K562 (cell line): ENCODE measurements around the gene TAS2R38. TPM values are rescaled to one million over a fixed set of nuclear protein-coding genes. Genes with fewer than 3 reads are reported as not detected.

Experiments
- ATAC-seq: fragments of 200-7000 bp; cut with Tn5 transposase; 3 replicates; pipeline ENCODE4 v1.9.1; 2020; ENCODE audit warnings: moderate library complexity
- BruUV-seq: library from RNA; stranded (reverse); fragments of 400-500 nt; replicated peaks from 2 replicates; lab custom pipeline; 2021; lab: Mats Ljungman, UMichigan
- CTCF ChIA-PET: fragments of 300-600 bp; formaldehyde crosslinking; extraction: SDS; loops from one replicate; lab custom pipeline; 2021; ENCODE audit warnings: low intra/inter-chr PET ratio; lab: Yijun Ruan, JAX
- POLR2A ChIA-PET: fragments of 300-600, 350-650 bp; sonication (Branson Sonifier 250); formaldehyde crosslinking; extraction: SDS; loops from one replicate; lab custom pipeline; 2021; ENCODE audit warnings: antibody characterized with exemption, inconsistent platforms; lab: Yijun Ruan, JAX
- DNase-seq, 4 experiments: peaks; one replicate each; pipeline versions ENCODE4 v3.0.0 to v3.0.0-alpha.2; 2011 to 2018; ENCODE audit warnings: low spot score in 3 of 4, mixed read lengths in 3 of 4; ENCODE audit errors: extremely low read depth in 1 of 4
- FAIRE-seq: peaks from 2 replicates; lab custom pipeline; 2011; peaks lifted over from hg19 to GRCh38; lab: Jason Lieb, UNC
- H2AFZ ChIP-seq: 2 replicates; pipeline ENCODE4 v1.6.0; 2011; ENCODE audit warnings: low read depth, low read length, control low read depth, inconsistent platforms
- H3K27ac ChIP-seq: fragments of 200-600 bp; 3 replicates; pipeline ENCODE4 v1.8.0; 2011; ENCODE audit warnings: low read depth, mild to moderate bottlenecking, control low read depth, inconsistent platforms, low read length, moderate library complexity, mixed read lengths; ENCODE audit errors: extremely low read depth
- H3K27me3 ChIP-seq, 2 experiments: fragments of 300-600 bp in 1 of 2; 2 replicates in 1 of 2; 3 replicates in 1 of 2; pipeline versions ENCODE4 v1.6.0 to v1.8.0; 2011; ENCODE audit warnings: inconsistent platforms in 2 of 2, low read length in 2 of 2, mild to moderate bottlenecking in 1 of 2, mixed read lengths in 1 of 2, moderate library complexity in 1 of 2; ENCODE audit not compliant: control insufficient read depth in 2 of 2, insufficient read depth in 2 of 2
- H3K36me3 ChIP-seq: fragments of 300-600 bp; 3 replicates; pipeline ENCODE4 v1.8.0; 2011; ENCODE audit warnings: mild to moderate bottlenecking, low read length, inconsistent platforms; ENCODE audit not compliant: control insufficient read depth, insufficient read depth
- H3K4me1 ChIP-seq, 2 experiments: fragments of 200-600 bp in 1 of 2; replicated peaks in 1 of 2; 2 replicates in 1 of 2; 3 replicates in 1 of 2; pipeline versions ENCODE4 v1.5.1 to v1.8.0; 2011; ENCODE audit warnings: inconsistent platforms in 2 of 2, low read length in 2 of 2, mild to moderate bottlenecking in 1 of 2, mixed read lengths in 1 of 2, moderate library complexity in 1 of 2; ENCODE audit not compliant: control insufficient read depth in 2 of 2, insufficient read depth in 2 of 2
- H3K4me2 ChIP-seq: 2 replicates; pipeline ENCODE4 v1.6.1; 2011; ENCODE audit warnings: low read length, control low read depth, inconsistent platforms, mixed read lengths; ENCODE audit not compliant: insufficient read depth
- H3K4me3 ChIP-seq: fragments of 200-600 bp; sonication (generic), shearing (Covaris generic); 2 replicates; pipeline ENCODE4 v1.5.1; 2016; ENCODE audit warnings: control low read depth, inconsistent platforms
- H3K79me2 ChIP-seq: fragments of 200-600 bp; 3 replicates; pipeline ENCODE4 v1.8.0; 2011; ENCODE audit warnings: low read length, inconsistent platforms; ENCODE audit not compliant: control insufficient read depth, insufficient read depth
- H3K9ac ChIP-seq, 2 experiments: 2 replicates each; pipeline versions ENCODE4 v1.6.0 to v1.6.1; 2011; ENCODE audit warnings: low read depth in 2 of 2, low read length in 2 of 2, control low read depth in 1 of 2, inconsistent platforms in 1 of 2, mild to moderate bottlenecking in 1 of 2, mixed read lengths in 1 of 2; ENCODE audit not compliant: insufficient read depth in 1 of 2
- H3K9me1 ChIP-seq: one replicate; pipeline ENCODE4 v1.6.0; 2011; ENCODE audit warnings: inconsistent platforms, mild to moderate bottlenecking, low read length, moderate library complexity; ENCODE audit not compliant: control insufficient read depth, insufficient read depth
- H3K9me3 ChIP-seq: replicated peaks from 2 replicates; pipeline ENCODE4 v1.5.1; 2011; ENCODE audit warnings: low read depth, low read length, inconsistent platforms; ENCODE audit not compliant: control insufficient read depth, insufficient read depth
- H4K20me1 ChIP-seq: replicated peaks from 2 replicates; pipeline ENCODE4 v1.6.1; 2011; ENCODE audit warnings: low read length, inconsistent platforms, mixed read lengths; ENCODE audit not compliant: control insufficient read depth, insufficient read depth
- CBFA2T2 ChIP-seq: fragments of 450-650 bp; conservative IDR thresholded peaks from 2 replicates; pipeline ENCODE4 v1.6.1; 2017; ENCODE audit warnings: mild to moderate bottlenecking
- NBN ChIP-seq: fragments of 450-650 bp; IDR thresholded peaks from 2 replicates; pipeline ENCODE4 v1.6.1; 2016; ENCODE audit warnings: low read depth, mild to moderate bottlenecking
- SMAD2 ChIP-seq: fragments of 150-350 bp; IDR thresholded peaks from 2 replicates; pipeline ENCODE4 v1.6.1; 2014; ENCODE audit warnings: low read depth, mild to moderate bottlenecking, low read length
- TEAD4 ChIP-seq, 2 experiments: sonication (generic) in 1 of 2; formaldehyde crosslinking in 1 of 2; IDR thresholded peaks; 2 replicates each; pipeline versions ENCODE4 v1.6.1 to v1.8.0; 2012 to 2022; ENCODE audit warnings: borderline replicate concordance in 1 of 2, inconsistent platforms in 1 of 2, low read length in 1 of 2, mild to moderate bottlenecking in 1 of 2, missing genetic modification reagents in 1 of 2
- WGBS: fragments of 100-300 bp; shearing (Covaris generic); methylation state at CpG from one replicate; pipeline ENCODE4 v1.1.6; 2016; ENCODE audit warnings: low coverage, mixed read lengths; ENCODE audit not compliant: insufficient coverage; ENCODE audit errors: missing lambda C conversion rate; 5-methylcytosine and 5-hydroxymethylcytosine counted together
- in situ Hi-C: fragments of 300-500 bp; cut with MboI; formaldehyde crosslinking; loops from 4 replicates; pipeline ENCODE4 v1.15.0; 2018; ENCODE audit warnings: inconsistent platforms, mixed read lengths
- intact Hi-C: fragments of 100-400 bp; cut with micrococcal nuclease; formaldehyde crosslinking; loops from 2 replicates; pipeline ENCODE4 v1.14.2; 2022
- polyA plus RNA-seq, 8 experiments: library from polyadenylated mRNA; depleted of rRNA in 4 of 8; stranded (reverse) in 5 of 8; unstranded in 3 of 8; fragments of >200 nt; fragmentation: Nextera tagmentation in 2 of 8; fragmentation: Illumina TruSeq in 1 of 8; extraction: Ambion mirVana in 2 of 8; extraction: Trizol in 1 of 8; gene quantifications; 2 replicates each; pipeline versions ENCODE4 v1.2.1 to v1.2.3, GENCODE V29; 2011 to 2014; ENCODE audit warnings: inconsistent platforms in 1 of 8, missing spikeins in 1 of 8
- total RNA-seq, 7 experiments: library from RNA; depleted of rRNA in 6 of 7; stranded (reverse); fragments of >200 nt in 6 of 7; fragmentation: Illumina TruSeq in 2 of 7; extraction: Trizol in 2 of 7; gene quantifications; 2 replicates each; pipeline versions ENCODE4 v1.2.1 to v1.2.3, GENCODE V29; 2011 to 2021; ENCODE audit warnings: low replicate concordance in 1 of 7
- TF ChIP-seq, protein P1 (sequence below), 2 experiments: IDR thresholded peaks in 1 of 2; conservative IDR thresholded peaks in 1 of 2; 2 replicates each; pipeline ENCODE4 v1.6.1; 2016; ENCODE audit warnings: low read depth in 2 of 2, mild to moderate bottlenecking in 1 of 2, missing compliant biosample characterization in 1 of 2, missing genetic modification characterization in 1 of 2, moderate library complexity in 1 of 2
- TF ChIP-seq, protein P2 (sequence below): sonication (generic); formaldehyde crosslinking; IDR thresholded peaks from 2 replicates; pipeline ENCODE4 v1.9.0; 2022; ENCODE audit warnings: mild to moderate bottlenecking, missing genetic modification reagents
- TF ChIP-seq, protein P3 (sequence below): fragments of 450-650 bp; IDR thresholded peaks from 2 replicates; pipeline ENCODE4 v1.6.1; 2016; ENCODE audit warnings: antibody characterized with exemption
- TF ChIP-seq, protein P4 (sequence below): fragments of 450-650 bp; IDR thresholded peaks from 2 replicates; pipeline ENCODE4 v1.6.1; 2016; ENCODE audit warnings: low read depth

TAS2R38 gene
- total and polyA plus RNA-seq, 9 of the 15 experiments (the other 6 are each of a cell fraction or from before 2014, with no cell fraction given), result not detected

DNA sequence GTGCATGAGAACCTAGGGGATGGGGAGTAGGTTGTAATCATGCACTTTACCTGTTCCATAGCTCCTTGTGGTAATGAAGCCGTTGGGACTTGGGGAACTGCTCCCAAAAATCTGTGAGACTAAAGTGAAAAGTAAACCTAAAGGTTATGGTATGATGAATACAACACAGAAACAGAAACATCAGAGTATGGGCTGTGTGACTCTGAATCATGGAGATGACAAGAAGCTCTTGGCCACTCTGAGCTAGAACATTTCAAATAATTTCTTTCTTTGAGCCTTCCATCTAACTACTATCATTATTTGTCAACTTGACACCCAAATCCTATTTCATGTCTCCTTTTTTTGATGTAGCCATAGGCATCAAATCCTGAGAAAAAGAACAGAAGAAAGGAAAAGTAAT, 29.7 kb downstream of the TAS2R38 start:
- FAIRE-seq (no peak), ATAC-seq (no peak)
- TF ChIP-seq SMAD2 (no peak), CBFA2T2 (no peak), NBN (no peak), TEAD4 (IDR thresholded peaks at IDR 0.05; ENCODE audit: low read length) (no peak), TEAD4 (CRISPR knock-in tag; IDR thresholded peaks at IDR 0.05; ENCODE audit: borderline replicate concordance) (no peak)
- TF ChIP-seq, protein P1, sequence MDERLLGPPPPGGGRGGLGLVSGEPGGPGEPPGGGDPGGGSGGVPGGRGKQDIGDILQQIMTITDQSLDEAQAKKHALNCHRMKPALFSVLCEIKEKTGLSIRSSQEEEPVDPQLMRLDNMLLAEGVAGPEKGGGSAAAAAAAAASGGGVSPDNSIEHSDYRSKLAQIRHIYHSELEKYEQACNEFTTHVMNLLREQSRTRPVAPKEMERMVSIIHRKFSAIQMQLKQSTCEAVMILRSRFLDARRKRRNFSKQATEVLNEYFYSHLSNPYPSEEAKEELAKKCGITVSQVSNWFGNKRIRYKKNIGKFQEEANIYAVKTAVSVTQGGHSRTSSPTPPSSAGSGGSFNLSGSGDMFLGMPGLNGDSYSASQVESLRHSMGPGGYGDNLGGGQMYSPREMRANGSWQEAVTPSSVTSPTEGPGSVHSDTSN (CRISPR knock-in tag; IDR thresholded peaks at IDR 0.05; ENCODE audit: low read depth), result no peak
- TF ChIP-seq, protein P1 (tag; conservative IDR thresholded peaks at IDR 0.05; ENCODE audit: low read depth), result no peak
- TF ChIP-seq, protein P2, sequence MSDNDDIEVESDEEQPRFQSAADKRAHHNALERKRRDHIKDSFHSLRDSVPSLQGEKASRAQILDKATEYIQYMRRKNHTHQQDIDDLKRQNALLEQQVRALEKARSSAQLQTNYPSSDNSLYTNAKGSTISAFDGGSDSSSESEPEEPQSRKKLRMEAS (CRISPR knock-in tag), result no peak
- TF ChIP-seq, protein P3, sequence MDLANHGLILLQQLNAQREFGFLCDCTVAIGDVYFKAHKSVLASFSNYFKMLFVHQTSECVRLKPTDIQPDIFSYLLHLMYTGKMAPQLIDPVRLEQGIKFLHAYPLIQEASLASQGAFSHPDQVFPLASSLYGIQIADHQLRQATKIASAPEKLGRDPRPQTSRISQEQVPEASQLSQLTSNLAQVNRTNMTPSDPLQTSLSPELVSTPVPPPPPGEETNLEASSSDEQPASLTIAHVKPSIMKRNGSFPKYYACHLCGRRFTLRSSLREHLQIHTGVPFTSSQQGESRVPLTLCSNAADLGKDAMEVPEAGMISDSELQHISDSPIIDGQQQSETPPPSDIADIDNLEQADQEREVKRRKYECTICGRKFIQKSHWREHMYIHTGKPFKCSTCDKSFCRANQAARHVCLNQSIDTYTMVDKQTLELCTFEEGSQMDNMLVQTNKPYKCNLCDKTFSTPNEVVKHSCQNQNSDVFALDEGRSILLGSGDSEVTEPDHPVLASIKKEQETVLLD, result no peak
- TF ChIP-seq, protein P4, sequence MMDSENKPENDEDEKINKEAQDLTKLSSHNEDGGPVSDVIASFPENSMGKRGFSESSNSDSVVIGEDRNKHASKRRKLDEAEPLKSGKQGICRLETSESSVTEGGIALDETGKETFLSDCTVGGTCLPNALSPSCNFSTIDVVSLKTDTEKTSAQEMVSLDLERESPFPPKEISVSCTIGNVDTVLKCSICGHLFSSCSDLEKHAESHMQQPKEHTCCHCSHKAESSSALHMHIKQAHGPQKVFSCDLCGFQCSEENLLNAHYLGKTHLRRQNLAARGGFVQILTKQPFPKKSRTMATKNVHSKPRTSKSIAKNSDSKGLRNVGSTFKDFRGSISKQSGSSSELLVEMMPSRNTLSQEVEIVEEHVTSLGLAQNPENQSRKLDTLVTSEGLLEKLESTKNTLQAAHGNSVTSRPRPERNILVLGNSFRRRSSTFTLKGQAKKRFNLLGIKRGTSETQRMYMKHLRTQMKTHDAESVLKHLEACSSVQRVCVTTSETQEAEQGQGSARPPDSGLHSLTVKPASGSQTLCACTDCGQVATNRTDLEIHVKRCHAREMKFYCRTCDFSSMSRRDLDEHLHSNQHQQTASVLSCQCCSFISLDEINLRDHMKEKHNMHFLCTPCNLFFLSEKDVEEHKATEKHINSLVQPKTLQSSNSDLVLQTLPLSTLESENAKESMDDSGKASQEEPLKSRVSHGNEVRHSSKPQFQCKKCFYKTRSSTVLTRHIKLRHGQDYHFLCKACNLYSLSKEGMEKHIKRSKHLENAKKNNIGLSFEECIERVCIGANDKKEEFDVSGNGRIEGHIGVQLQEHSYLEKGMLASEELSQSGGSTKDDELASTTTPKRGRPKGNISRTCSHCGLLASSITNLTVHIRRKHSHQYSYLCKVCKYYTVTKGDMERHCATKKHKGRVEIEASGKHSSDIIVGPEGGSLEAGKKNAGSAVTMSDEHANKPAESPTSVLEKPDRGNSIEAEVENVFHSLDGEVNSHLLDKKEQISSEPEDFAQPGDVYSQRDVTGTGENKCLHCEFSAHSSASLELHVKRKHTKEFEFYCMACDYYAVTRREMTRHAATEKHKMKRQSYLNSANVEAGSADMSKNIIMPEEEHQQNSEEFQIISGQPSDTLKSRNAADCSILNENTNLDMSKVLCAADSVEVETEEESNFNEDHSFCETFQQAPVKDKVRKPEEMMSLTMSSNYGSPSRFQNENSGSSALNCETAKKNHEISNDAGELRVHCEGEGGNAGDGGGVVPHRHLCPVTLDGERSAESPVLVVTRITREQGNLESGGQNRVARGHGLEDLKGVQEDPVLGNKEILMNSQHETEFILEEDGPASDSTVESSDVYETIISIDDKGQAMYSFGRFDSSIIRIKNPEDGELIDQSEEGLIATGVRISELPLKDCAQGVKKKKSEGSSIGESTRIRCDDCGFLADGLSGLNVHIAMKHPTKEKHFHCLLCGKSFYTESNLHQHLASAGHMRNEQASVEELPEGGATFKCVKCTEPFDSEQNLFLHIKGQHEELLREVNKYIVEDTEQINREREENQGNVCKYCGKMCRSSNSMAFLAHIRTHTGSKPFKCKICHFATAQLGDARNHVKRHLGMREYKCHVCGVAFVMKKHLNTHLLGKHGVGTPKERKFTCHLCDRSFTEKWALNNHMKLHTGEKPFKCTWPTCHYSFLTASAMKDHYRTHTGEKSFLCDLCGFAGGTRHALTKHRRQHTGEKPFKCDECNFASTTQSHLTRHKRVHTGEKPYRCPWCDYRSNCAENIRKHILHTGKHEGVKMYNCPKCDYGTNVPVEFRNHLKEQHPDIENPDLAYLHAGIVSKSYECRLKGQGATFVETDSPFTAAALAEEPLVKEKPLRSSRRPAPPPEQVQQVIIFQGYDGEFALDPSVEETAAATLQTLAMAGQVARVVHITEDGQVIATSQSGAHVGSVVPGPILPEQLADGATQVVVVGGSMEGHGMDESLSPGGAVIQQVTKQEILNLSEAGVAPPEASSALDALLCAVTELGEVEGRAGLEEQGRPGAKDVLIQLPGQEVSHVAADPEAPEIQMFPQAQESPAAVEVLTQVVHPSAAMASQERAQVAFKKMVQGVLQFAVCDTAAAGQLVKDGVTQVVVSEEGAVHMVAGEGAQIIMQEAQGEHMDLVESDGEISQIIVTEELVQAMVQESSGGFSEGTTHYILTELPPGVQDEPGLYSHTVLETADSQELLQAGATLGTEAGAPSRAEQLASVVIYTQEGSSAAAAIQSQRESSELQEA, result no peak

More for the DNA sequence above, 29.7 kb downstream of the TAS2R38 start:
- no peak for DNase-seq
- Histone ChIP-seq H3K4me1 (no peaks in the 10 kb centered on the region), H3K9ac (no peak overlapping the region), H3K36me3 (no peaks in the 10 kb centered on the region), H4K20me1 (no peaks in the 10 kb centered on the region), H3K4me2 (no peak overlapping the region), H2AFZ (no peak overlapping the region), H3K79me2 (no peaks in the 10 kb centered on the region), H3K27me3 (no peaks in the 10 kb centered on the region), H3K4me3 (no peak overlapping the region), H3K9me3 (no peaks in the 10 kb centered on the region), H3K9me1 (no peaks in the 10 kb centered on the region), H3K27ac (no peak overlapping the region)
- BruUV-seq, result no TSS peak
- in situ Hi-C loops (no loop called here), intact Hi-C loops (no loop called here)
- 0% methylated on average over 1 of the region's 1 CpG for WGBS
- POLR2A ChIA-PET, result no interaction called here
- CTCF ChIA-PET, result no interaction called here
